Activated T-cell treated with anti-CD3 and anti-CD28 coated beads, Interleukin-2, amount 50 U/mL, for 4 hours (primary cell): ENCODE data around the gene CACNA1B. TPM values are rescaled to one million over a fixed set of nuclear protein-coding genes. Genes with fewer than 3 reads are reported as not detected.
"Not testable (repeated sequence)": the region's sequence is repeated elsewhere in the genome, so short reads cannot be mapped to it uniquely, and the experiment has no call there.

Source experiments
- ATAC-seq, 2 donors: fragments of 200-7000 bp; cut with Tn5 transposase; one replicate each; pipeline ENCODE4 v1.10.0; 2021
- DNase-seq: peaks from one replicate; pipeline ENCODE4 v3.0.0-alpha.2; 2020
- H3K27me3 Mint-ChIP-seq: one replicate; pipeline ENCODE4 v1.8.0; 2021; ENCODE audit warnings: low read depth, mixed read lengths
- H3K36me3 Mint-ChIP-seq: one replicate; pipeline ENCODE4 v1.8.0; 2022; ENCODE audit warnings: mixed read lengths; ENCODE audit not compliant: insufficient read depth
- H3K4me1 Mint-ChIP-seq: one replicate; pipeline ENCODE4 v1.8.0; 2021; ENCODE audit warnings: low read depth, mixed read lengths
- H3K4me3 Mint-ChIP-seq: one replicate; pipeline ENCODE4 v1.8.0; 2021; ENCODE audit warnings: mild to moderate bottlenecking, moderate library complexity, mixed read lengths
- H3K9me3 Mint-ChIP-seq: one replicate; pipeline ENCODE4 v1.8.0; 2021; ENCODE audit warnings: mixed read lengths
- total RNA-seq, 3 donors: library from RNA; stranded (reverse); gene quantifications; one replicate each; pipeline ENCODE4 v1.2.1, GENCODE V29; 2021

CACNA1B gene
- total RNA-seq, 3 donors from 2014 or later = 0.03 TPM; not detected in 2

DNA sequence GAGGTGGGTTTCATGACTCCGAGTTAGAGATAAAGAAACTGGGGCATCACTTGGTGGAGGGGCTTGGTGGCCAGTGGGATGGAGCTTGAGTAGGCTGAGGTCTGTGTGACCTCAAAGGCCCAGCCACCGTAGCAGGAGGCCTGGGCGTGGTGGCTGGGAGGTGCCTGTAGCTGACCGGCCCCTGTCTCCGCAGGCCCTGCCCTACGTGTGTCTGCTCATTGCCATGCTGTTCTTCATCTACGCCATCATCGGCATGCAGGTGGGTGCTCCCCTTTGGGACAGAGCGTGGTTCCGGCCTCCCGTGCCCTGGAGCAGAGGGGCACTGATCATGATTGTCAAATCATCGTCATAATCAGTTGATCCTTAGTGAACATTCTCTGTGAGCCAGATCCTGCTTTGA lies 196.2 kb downstream of the CACNA1B start:
- H3K27me3 Mint-ChIP-seq = peaks cover 27% of the 10 kb centered on the region
- H3K4me1 Mint-ChIP-seq = no peaks in the 10 kb centered on the region
- ATAC-seq = no peak
- H3K36me3 Mint-ChIP-seq = no peaks in the 10 kb centered on the region
- DNase-seq = no peak
- H3K4me3 Mint-ChIP-seq = no peak overlapping the region
- H3K9me3 Mint-ChIP-seq = no peaks in the 10 kb centered on the region

- ATAC-seq = no peak
- Mint-ChIP-seq H3K4me1 (no peaks in the 10 kb centered on the region), H3K4me3 (no peak overlapping the region), H3K27me3 (peaks cover 30% of the 10 kb centered on the region), H3K36me3 (no peaks in the 10 kb centered on the region), H3K9me3 (no peaks in the 10 kb centered on the region)
- DNase-seq = no peak
Measured at GRCh38 chr9:138074516-138074915, 196.9 kb downstream of the CACNA1B start.

GRCh38 chr9:138075496-138075895 lies 197.9 kb downstream of the CACNA1B start:
- Mint-ChIP-seq H3K36me3 (no peaks in the 10 kb centered on the region), H3K4me3 (no peak overlapping the region), H3K9me3 (no peaks in the 10 kb centered on the region), H3K27me3 (peaks cover 32% of the 10 kb centered on the region), H3K4me1 (no peaks in the 10 kb centered on the region)
- no peak for ATAC-seq
- no peak for DNase-seq

GRCh38 chr9:138075961-138076649 lies 198.5 kb downstream of the CACNA1B start:
- H3K36me3 Mint-ChIP-seq = no peaks in the 10 kb centered on the region
- H3K27me3 Mint-ChIP-seq = peaks cover 36% of the 10 kb centered on the region
- DNase-seq = no peak
- no peak for ATAC-seq
- H3K4me3 Mint-ChIP-seq = no peak overlapping the region
- H3K9me3 Mint-ChIP-seq = no peaks in the 10 kb centered on the region
- no peaks in the 10 kb centered on the region for H3K4me1 Mint-ChIP-seq

DNA sequence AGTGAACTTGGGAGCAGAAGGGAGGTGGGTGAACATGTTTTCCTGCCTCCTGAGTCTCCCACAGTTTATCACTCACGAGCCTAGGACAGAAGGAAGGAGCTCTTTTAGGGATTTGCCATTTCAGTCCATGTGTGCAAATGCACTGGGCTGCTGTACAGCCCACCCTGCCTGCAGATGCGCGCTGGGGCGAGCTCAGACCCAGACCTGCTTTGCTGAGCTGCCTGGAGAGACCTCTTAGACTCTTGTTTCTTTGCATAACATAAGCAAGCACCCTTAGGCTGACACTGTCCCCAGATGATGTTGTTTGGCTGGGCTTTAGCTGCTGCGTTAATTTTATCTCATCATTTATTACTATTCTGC lies 199.0 kb downstream of the CACNA1B start:
- H3K9me3 Mint-ChIP-seq = no peaks in the 10 kb centered on the region
- H3K4me3 Mint-ChIP-seq = no peak overlapping the region
- no peaks in the 10 kb centered on the region for H3K36me3 Mint-ChIP-seq
- H3K4me1 Mint-ChIP-seq = no peaks in the 10 kb centered on the region
- peaks cover 36% of the 10 kb centered on the region for H3K27me3 Mint-ChIP-seq
- DNase-seq (no peak), ATAC-seq (no peak)

DNA sequence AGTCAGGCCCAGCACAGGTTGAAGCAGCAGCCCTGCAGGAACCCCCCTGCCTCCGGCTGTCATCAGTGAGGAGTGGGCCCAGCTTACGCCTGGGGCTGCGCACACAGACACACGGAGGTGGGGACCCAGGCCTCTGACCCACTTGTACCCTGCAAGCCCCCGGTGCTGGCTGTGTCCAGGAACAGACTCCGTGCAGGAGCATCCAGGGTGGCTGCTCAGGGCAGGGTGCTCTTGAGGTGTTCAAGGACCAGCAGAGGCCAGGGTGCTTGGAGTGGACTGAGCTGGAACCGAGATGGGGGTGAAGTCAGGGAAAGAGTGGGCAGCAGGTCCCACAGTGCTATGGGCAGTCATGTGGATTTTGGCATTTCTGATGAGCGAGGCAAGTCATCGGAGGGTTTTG lies 199.5 kb downstream of the CACNA1B start:
- ATAC-seq = no peak

DNA sequence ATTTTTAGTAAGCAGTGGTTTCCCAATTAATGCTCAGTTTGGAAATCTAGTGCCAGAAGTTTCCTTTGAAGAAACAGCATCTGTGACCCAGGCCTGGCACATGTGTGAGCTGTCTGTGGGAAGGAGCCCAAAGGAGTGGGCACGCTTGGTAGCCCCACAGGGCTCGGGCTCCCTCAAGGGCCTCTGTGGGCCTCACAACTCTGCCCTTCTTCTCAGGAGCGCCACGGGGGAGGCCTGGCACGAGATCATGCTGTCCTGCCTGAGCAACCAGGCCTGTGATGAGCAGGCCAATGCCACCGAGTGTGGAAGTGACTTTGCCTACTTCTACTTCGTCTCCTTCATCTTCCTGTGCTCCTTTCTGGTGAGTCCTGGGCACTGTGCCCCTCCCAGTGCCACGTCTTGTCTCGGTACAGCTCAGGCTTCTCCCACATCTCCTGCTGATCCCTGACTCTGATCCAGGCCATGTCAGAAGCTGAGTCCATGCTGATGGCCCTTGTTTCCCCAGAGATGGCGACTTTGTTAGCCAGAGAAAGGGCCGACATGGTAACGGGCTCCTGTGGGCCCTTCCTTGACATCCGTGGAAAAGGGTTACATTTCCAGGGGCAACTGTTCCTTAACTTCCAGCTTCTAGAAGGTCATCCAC lies 200.4 kb downstream of the CACNA1B start:
- peaks cover 32% of the 10 kb centered on the region for H3K27me3 Mint-ChIP-seq
- ATAC-seq = no peak

More for the DNA sequence above, 199.5 kb downstream of the CACNA1B start:
- Mint-ChIP-seq H3K4me3 (no peak overlapping the region), H3K27me3 (peaks cover 36% of the 10 kb centered on the region), H3K4me1 (no peaks in the 10 kb centered on the region), H3K9me3 (no peaks in the 10 kb centered on the region), H3K36me3 (no peaks in the 10 kb centered on the region)
- no peak for DNase-seq

DNA sequence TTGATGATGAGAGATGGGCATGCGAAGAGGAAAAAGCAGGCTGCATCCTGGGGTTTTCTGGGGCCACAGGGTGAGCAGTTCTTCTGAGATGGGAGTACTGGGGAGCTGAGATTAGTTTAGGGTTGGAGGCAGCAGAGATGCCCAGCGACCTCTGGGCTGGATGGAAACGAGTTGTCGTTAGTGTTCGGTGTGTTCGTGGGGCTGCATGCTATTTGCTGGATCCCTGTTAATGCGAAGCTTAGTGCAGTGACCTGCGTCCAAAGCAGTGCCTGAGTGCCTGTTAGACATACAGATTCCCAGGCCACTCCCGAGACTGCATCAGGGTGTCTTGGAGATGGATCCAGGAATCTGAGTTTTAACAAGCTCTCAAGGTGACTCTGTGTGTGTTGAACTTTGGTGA lies 201.3 kb downstream of the CACNA1B start:
- ATAC-seq (no peak), DNase-seq (no peak)
- H3K4me1 Mint-ChIP-seq = no peaks in the 10 kb centered on the region
- H3K4me3 Mint-ChIP-seq = no peak overlapping the region
- no peaks in the 10 kb centered on the region for H3K9me3 Mint-ChIP-seq
- H3K27me3 Mint-ChIP-seq = peaks cover 32% of the 10 kb centered on the region
- H3K36me3 Mint-ChIP-seq = no peaks in the 10 kb centered on the region

More for the DNA sequence above, 200.4 kb downstream of the CACNA1B start:
- Mint-ChIP-seq H3K4me1 (no peaks in the 10 kb centered on the region), H3K36me3 (no peaks in the 10 kb centered on the region), H3K9me3 (no peaks in the 10 kb centered on the region), H3K4me3 (no peak overlapping the region)
- DNase-seq = no peak

DNA sequence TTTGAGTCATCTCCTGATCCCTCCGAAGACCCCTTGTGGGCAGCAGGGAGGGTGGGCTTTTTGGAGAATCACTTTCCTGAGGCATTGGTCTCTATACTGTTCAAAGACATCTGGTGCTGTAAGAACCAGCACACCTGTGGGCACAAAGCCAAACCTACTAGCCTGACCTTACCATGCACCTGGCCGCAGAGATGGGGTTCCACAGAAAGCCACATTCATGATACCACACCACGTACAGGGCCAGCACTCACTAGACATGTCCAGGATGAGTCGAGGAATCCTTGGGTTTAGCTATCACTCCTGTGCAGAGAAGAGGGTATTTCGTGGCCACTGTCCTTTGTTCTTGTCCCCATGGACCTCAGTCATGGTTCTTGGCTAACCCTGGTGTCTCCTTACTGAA lies 203.4 kb downstream of the CACNA1B start:
- Mint-ChIP-seq H3K36me3 (peaks cover 3% of the 10 kb centered on the region), H3K27me3 (peaks cover 31% of the 10 kb centered on the region), H3K4me3 (no peak overlapping the region), H3K4me1 (no peaks in the 10 kb centered on the region), H3K9me3 (peaks cover 13% of the 10 kb centered on the region)
- no peak for ATAC-seq
- DNase-seq = no peak

GRCh38 chr9:138082918-138083636 lies 205.5 kb downstream of the CACNA1B start:
- Mint-ChIP-seq H3K4me1 (no peaks in the 10 kb centered on the region), H3K36me3 (peaks cover 4% of the 10 kb centered on the region), H3K27me3 (peaks cover 28% of the 10 kb centered on the region), H3K4me3 (no peak overlapping the region), H3K9me3 (peaks cover 17% of the 10 kb centered on the region)
- no peak for ATAC-seq
- DNase-seq = no peak

DNA sequence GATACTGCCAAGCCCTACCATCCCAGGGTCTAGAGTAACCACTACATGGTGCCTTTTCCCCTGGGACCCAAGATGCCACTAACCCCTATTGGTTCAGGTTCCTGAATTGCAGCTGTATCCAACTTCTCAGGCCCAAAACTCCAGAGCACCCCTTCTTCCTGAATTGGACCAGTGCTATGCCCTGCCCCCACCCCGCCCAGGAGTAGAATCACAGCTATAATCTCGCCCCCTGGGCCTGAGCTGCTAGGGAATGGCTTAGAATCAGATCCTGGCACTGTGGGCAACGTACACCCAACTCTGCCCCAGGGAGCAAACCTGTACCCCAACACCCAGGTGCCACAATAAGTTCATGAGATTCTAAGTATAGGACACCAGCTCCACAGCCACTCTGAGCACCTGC lies 206.3 kb downstream of the CACNA1B start:
- DNase-seq (no peak), ATAC-seq (no peak)

DNA sequence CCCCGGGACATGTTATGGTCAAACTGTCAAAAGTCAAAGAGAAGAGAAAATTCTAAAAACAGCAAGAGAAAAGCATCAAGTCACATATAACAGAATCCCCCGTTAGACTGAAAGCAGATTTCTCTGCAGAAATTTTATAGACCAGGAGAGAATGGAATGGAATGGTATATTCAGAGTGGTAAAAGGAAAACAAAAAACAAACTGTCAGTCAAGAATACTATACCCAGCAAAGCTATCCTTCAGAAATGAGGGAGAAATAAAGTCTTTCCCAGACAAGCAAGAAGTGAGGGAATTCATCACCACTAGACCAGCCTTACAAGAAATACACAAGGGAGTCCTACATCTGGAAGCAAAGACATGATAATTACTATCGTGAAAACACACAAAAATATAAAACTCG lies 208.0 kb downstream of the CACNA1B start:
- Mint-ChIP-seq H3K4me3 (no peak overlapping the region), H3K27me3 (peaks cover 11% of the 10 kb centered on the region), H3K4me1 (no peaks in the 10 kb centered on the region), H3K36me3 (peaks cover 4% of the 10 kb centered on the region), H3K9me3 (peaks cover 17% of the 10 kb centered on the region)
- DNase-seq (no peak), ATAC-seq (no peak)

More for the DNA sequence above, 206.3 kb downstream of the CACNA1B start:
- no peaks in the 10 kb centered on the region for H3K4me1 Mint-ChIP-seq
- H3K36me3 Mint-ChIP-seq = peaks cover 4% of the 10 kb centered on the region
- peaks cover 17% of the 10 kb centered on the region for H3K9me3 Mint-ChIP-seq
- peaks cover 21% of the 10 kb centered on the region for H3K27me3 Mint-ChIP-seq
- H3K4me3 Mint-ChIP-seq = no peak overlapping the region

DNA sequence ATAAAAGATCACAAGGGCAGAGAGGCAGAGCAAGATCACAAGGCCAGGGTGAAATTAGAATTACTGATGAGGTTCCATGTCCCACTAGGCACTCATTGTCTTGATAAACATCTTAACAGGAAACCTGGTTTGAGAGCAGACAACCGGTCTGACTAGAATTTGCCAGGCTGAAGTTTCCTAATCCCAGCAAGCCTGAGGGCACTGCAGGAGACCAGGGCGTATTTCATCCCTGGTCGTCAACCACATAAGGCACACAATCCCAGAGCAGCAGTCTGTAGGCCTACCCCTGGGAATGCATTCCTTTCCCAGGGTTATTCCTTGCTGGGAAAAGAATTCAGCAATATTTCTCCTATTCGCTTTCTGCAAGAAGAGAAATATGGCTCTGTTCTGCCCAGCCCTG lies 214.5 kb downstream of the CACNA1B start:
- not testable (repeated sequence) for ATAC-seq

DNA sequence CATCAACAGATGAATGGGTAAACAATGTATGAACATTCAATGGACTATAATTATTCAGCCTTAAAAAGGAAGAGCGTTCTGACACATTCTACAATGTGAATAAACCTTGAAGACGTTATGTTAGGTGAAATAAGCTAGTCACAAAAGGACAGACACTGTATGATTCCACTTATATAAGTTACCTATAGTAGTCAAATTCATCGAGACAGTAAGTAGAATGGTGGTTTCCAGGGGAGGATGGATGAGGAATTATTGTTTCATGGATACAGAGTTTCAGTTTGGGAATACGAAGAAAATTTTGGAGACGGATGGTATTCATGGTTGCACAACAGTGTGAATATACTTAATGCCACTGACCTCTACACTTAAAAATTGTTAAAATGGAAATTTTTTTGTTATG lies 216.4 kb downstream of the CACNA1B start:
- no peaks in the 10 kb centered on the region for H3K4me1 Mint-ChIP-seq
- no peak overlapping the region for H3K4me3 Mint-ChIP-seq
- H3K9me3 Mint-ChIP-seq = no peaks in the 10 kb centered on the region
- H3K36me3 Mint-ChIP-seq = no peaks in the 10 kb centered on the region
- DNase-seq (no peak), ATAC-seq (no peak)
- peaks cover 2% of the 10 kb centered on the region for H3K27me3 Mint-ChIP-seq

More for the DNA sequence above, 214.5 kb downstream of the CACNA1B start:
- H3K9me3 Mint-ChIP-seq, H3K4me1 Mint-ChIP-seq, H3K36me3 Mint-ChIP-seq, DNase-seq, H3K27me3 Mint-ChIP-seq, H3K4me3 Mint-ChIP-seq: not testable (repeated sequence)
